Measurements from ENCODE around the gene CYFIP1. TPM values are rescaled to one million over a fixed set of nuclear protein-coding genes. Genes with fewer than 3 reads are reported as not detected.
A peak's percentile ranks its signal among the peaks of the same experiment; 100 is the strongest.
"Not testable (repeated sequence)": the region's sequence is repeated elsewhere in the genome, so short reads cannot be mapped to it uniquely, and the experiment has no call there.

The CYFIP1 gene
- total RNA-seq, 6 experiments from 2014 or later, result 122 to 142 (median 131) TPM

- Mint-ChIP-seq H3K27me3 (ENCODE audit: insufficient read depth) (no peaks in the 10 kb centered on the region; the same call in 1 of the 2 replicates), H3K36me3 (ENCODE audit: low read depth) (no peaks in the 10 kb centered on the region), H3K27ac (no peak overlapping the region), H3K4me3 (no peak overlapping the region), H3K4me1 (ENCODE audit: low read depth) (peaks cover 20% of the 10 kb centered on the region), H3K9me3 (no peaks in the 10 kb centered on the region; the same call in 1 of the 2 replicates)
- DNase-seq, result no peak
- TF ChIP-seq, protein P1, sequence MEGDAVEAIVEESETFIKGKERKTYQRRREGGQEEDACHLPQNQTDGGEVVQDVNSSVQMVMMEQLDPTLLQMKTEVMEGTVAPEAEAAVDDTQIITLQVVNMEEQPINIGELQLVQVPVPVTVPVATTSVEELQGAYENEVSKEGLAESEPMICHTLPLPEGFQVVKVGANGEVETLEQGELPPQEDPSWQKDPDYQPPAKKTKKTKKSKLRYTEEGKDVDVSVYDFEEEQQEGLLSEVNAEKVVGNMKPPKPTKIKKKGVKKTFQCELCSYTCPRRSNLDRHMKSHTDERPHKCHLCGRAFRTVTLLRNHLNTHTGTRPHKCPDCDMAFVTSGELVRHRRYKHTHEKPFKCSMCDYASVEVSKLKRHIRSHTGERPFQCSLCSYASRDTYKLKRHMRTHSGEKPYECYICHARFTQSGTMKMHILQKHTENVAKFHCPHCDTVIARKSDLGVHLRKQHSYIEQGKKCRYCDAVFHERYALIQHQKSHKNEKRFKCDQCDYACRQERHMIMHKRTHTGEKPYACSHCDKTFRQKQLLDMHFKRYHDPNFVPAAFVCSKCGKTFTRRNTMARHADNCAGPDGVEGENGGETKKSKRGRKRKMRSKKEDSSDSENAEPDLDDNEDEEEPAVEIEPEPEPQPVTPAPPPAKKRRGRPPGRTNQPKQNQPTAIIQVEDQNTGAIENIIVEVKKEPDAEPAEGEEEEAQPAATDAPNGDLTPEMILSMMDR (IDR thresholded peaks at IDR 0.05), result no peak
Measured at GRCh38 chr15:22988811-22989210, 8.6 kb upstream of the CYFIP1 start.

DNA sequence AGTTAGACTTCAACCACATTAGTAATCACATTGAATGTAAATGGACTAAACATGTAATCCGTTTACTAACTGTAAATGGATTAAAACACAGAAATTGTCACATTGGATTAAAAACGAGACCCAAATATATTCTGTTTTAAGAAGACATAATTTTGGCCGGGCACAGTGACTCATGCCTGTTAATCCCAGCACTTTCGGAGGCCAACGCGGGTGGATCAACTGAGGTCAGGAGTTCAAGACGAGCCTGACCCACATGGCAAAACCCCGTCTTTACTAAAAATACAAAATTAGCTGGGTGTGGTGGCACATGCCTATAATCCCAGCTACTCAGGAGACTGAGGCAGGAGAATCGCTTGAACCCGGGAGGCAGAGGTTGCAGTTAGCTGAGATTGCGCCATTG, 1.8 kb upstream of the CYFIP1 start:
- not testable (repeated sequence) for H3K4me3 Mint-ChIP-seq; H3K36me3 Mint-ChIP-seq (ENCODE audit: low read depth); H3K27ac Mint-ChIP-seq; H3K9me3 Mint-ChIP-seq; DNase-seq; H3K4me1 Mint-ChIP-seq (ENCODE audit: low read depth); H3K27me3 Mint-ChIP-seq (ENCODE audit: insufficient read depth)

GRCh38 chr15:22981051-22981840, 1.1 kb upstream of the CYFIP1 start:
- DNase-seq, result no peak
- Mint-ChIP-seq H3K27ac (peak overlapping the region; percentile 24; the same call in 1 of the 2 replicates), H3K36me3 (ENCODE audit: low read depth) (peaks cover 5% of the 10 kb centered on the region; the same call in 1 of the 2 replicates), H3K27me3 (ENCODE audit: insufficient read depth) (peaks cover 3% of the 10 kb centered on the region), H3K4me3 (peak overlapping the region; percentile 85), H3K4me1 (ENCODE audit: low read depth) (peaks cover 9% of the 10 kb centered on the region), H3K9me3 (no peaks in the 10 kb centered on the region)
- TF ChIP-seq, protein P1 (IDR thresholded peaks at IDR 0.05), result no peak

DNA sequence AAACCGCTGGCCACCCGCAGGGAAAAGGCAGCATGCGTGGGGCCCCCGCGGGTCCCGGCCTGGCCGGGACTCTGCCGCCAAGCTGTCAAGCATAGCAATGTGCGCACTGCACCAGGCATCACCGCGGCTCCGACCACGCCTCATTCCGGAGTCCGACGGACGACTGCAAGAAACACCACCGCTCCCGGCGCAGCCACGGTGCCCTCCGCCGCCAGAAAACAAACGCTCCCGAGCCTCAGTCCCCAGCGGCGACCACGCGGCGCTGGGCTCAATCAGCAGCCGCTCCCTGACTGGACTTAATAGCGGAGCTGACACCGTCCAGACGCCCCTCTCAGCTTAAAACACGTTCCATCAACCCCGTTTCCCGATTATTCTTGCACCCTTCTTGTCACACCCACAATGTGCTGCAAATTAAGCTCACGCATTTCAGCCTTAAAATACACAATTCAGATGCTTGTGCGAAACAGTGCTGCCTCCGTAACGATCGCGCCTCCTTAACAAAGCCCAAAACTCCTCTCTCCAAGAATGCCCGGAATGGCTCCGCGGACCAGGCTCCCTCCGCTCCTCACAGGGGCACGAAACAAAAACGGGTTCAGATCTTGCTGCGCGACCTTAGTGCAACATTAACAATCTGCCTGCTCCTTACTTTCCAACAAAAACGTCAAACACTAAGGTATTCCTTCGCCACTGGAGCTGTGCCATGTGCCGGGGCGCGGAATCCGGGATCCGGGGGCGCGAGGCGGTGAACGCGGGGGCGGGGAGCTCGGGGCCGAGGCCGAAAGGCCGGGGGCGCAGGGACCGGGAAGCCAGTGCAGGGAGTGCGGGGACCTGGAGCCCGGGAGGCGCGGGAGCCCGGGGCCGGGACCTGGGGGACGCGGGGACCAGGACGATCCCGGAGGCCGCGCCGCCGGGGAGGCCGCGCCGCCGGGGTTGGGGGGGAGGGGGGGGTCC, 655 bp downstream of the CYFIP1 start:
- H3K4me1 Mint-ChIP-seq (ENCODE audit: low read depth), result peaks cover 15% of the 10 kb centered on the region

DNA sequence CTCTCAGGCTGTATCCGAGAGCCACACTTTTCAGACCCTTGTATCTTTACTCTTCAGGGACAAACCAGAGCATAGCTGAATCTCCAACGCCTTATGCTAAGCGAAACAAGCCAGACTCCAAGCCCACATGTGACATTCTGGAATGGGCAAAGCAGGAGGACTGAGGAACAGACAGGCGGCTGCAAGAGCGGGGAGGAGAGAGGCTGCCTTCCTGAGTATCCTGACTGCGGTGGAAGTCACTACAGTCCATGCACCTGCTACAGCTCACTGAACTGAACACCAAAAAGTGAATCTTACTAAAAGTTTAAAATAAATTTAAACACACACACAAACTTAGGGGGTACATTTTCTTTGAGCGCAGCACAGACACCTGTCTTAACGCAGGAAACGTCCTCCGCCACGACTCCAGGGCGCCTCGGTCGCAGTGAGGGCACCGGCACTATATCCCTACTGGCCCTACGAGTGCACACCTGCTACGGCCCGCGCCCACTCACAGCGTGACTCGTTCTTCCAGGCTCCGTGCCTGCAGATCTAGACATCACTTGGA, 1.4 kb downstream of the CYFIP1 start:
- DNase-seq, result no peak
- peaks cover 3% of the 10 kb centered on the region; the same call in 1 of the 2 replicates for H3K27me3 Mint-ChIP-seq (ENCODE audit: insufficient read depth)
- H3K36me3 Mint-ChIP-seq (ENCODE audit: low read depth), result peaks cover 5% of the 10 kb centered on the region; the same call in 1 of the 2 replicates
- peak overlapping the region; percentile 100 for H3K4me3 Mint-ChIP-seq
- peak overlapping the region; percentile 86; the same call in 1 of the 2 replicates for H3K27ac Mint-ChIP-seq
- TF ChIP-seq, protein P1 (IDR thresholded peaks at IDR 0.05), result no peak
- no peaks in the 10 kb centered on the region for H3K9me3 Mint-ChIP-seq
- peaks cover 20% of the 10 kb centered on the region for H3K4me1 Mint-ChIP-seq (ENCODE audit: low read depth)

More for the DNA sequence above, 655 bp downstream of the CYFIP1 start:
- TF ChIP-seq, protein P1 (IDR thresholded peaks at IDR 0.05), result no peak; the same call in 1 of the 2 replicates
- Mint-ChIP-seq H3K36me3 (ENCODE audit: low read depth) (peaks cover 5% of the 10 kb centered on the region; the same call in 1 of the 2 replicates), H3K27me3 (ENCODE audit: insufficient read depth) (peaks cover 3% of the 10 kb centered on the region), H3K27ac (peak overlapping the region; percentile 86), H3K4me3 (peak overlapping the region; percentile 100), H3K9me3 (no peaks in the 10 kb centered on the region)
- DNase-seq, result peak; percentile 45
